BLaER1 (cell line): ENCODE measurements around the gene AMD1.
"Not testable (repeated sequence)": the region's sequence is repeated elsewhere in the genome, so short reads cannot be mapped to it uniquely, and the experiment has no call there.

Source experiments
- H3K27ac ChIP-seq: shearing (Covaris generic); formaldehyde crosslinking; 2 replicates; pipeline ENCODE4 v1.8.1; 2022
- H3K27me3 ChIP-seq: shearing (Covaris generic); formaldehyde crosslinking; 2 replicates; pipeline ENCODE4 v1.8.1; 2022
- H3K36me3 ChIP-seq: shearing (Covaris generic); formaldehyde crosslinking; 2 replicates; pipeline ENCODE4 v1.8.1; 2022
- H3K4me1 ChIP-seq: shearing (Covaris generic); formaldehyde crosslinking; 2 replicates; pipeline ENCODE4 v1.8.1; 2022
- H3K4me2 ChIP-seq: shearing (Covaris generic); formaldehyde crosslinking; 2 replicates; pipeline ENCODE4 v1.8.1; 2022
- H3K4me3 ChIP-seq: shearing (Covaris generic); formaldehyde crosslinking; 2 replicates; pipeline ENCODE4 v1.8.1; 2022
- H3K9ac ChIP-seq: shearing (Covaris generic); formaldehyde crosslinking; 2 replicates; pipeline ENCODE4 v1.8.1; 2022
- H3K9me3 ChIP-seq: shearing (Covaris generic); formaldehyde crosslinking; 2 replicates; pipeline ENCODE4 v1.8.1; 2022
- H4K20me1 ChIP-seq: shearing (Covaris generic); formaldehyde crosslinking; 2 replicates; pipeline ENCODE4 v1.8.1; 2022
- Cebpa-rat ChIP-seq: shearing (Covaris generic); IDR thresholded peaks from 2 replicates; pipeline ENCODE4 v1.8.1; 2022

The AMD1 gene

DNA sequence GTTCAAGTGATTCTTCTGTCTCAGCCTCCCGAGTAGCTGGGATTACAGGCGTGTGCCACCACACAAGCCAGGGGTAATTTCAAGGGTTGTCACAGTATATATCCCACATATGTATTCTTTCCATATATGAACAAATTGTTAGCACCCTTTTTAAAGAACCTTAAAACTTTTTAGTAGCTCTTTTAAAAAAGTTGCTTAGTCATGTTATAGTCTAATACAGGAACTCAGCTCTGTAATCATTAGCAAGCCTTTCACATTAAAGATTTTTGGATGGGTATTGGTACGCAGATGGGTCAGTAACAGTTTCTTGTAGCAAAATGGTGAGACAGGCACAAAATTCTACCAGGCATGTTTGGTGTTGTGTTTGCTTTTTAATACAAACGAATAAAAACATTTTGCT, 10.9 kb downstream of the AMD1 start:
- Histone ChIP-seq H3K4me1 (peaks cover 54% of the 10 kb centered on the region), H3K4me3 (no peak overlapping the region), H3K27ac (no peak overlapping the region), H4K20me1 (peaks cover 100% of the 10 kb centered on the region), H3K9me3 (no peaks in the 10 kb centered on the region; the same call in 1 of the 2 replicates), H3K9ac (no peak overlapping the region), H3K36me3 (peaks cover 48% of the 10 kb centered on the region), H3K4me2 (no peak overlapping the region), H3K27me3 (no peaks in the 10 kb centered on the region)
- no peak for TF ChIP-seq Cebpa-rat

DNA sequence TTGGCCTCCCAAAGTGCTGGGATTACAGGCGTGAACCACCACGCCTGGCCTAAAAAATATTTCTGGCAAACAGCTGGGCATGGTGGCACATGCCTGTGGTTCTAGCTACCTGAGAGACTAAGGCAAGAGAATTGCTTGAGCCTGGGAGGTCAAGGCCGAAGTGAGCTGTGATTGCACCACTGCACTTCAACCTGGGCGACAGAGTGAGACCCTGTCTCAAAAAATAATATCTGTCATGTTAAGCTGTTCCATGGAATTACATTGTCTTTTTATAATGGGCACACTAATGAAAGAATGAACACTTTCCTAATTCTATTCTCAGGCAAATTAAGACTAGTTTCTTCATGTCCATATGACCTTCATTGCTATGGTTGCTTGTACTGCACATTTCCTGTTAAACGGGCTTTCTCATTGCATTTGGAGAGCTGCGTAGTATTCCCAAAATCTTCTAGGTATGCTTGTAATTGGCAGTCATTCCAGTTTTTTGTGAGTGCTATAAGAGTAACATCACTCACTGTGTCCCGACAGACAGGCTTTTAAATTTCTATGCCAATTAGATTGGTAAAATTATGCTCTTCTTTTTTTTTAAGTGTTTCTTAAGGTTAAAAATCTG, 12.1 kb downstream of the AMD1 start:
- H3K4me2 ChIP-seq, result no peak overlapping the region
- H4K20me1 ChIP-seq, result peaks cover 100% of the 10 kb centered on the region
- H3K27me3 ChIP-seq, result no peaks in the 10 kb centered on the region
- no peak overlapping the region for H3K4me3 ChIP-seq
- H3K4me1 ChIP-seq, result peaks cover 43% of the 10 kb centered on the region
- H3K36me3 ChIP-seq, result peaks cover 60% of the 10 kb centered on the region
- H3K27ac ChIP-seq, result no peak overlapping the region
- H3K9ac ChIP-seq, result no peak overlapping the region
- TF ChIP-seq Cebpa-rat, result no peak
- no peaks in the 10 kb centered on the region; the same call in 1 of the 2 replicates for H3K9me3 ChIP-seq

DNA sequence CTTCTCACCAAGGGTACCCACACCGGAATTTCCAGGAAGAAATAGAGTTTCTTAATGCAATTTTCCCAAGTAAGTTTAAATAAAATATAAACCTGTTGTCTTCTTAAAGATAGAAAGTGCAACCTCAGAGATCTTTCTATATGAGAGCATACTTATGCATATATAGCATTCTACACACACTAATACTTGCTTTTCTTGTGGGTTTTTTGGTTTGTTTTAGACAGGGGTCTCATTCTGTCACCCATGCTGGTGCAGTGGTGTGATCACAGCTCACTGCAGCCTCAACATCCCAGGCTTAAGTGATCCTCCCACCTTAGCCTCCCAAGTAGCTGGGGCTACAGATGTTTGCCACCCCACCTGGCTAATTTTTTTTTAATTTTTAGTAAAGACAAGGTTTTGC, 15.7 kb downstream of the AMD1 start:
- Histone ChIP-seq H3K36me3 (peaks cover 93% of the 10 kb centered on the region), H3K4me3 (no peak overlapping the region), H3K9me3 (no peaks in the 10 kb centered on the region; the same call in 1 of the 2 replicates), H3K4me1 (0 out of 2 replicates have a peak, but pooled peaks cover 7% of the 10 kb centered on the region), H3K27me3 (no peaks in the 10 kb centered on the region), H3K4me2 (no peak overlapping the region), H3K9ac (no peak overlapping the region), H3K27ac (no peak overlapping the region), H4K20me1 (peaks cover 93% of the 10 kb centered on the region)
- no peak for TF ChIP-seq Cebpa-rat

DNA sequence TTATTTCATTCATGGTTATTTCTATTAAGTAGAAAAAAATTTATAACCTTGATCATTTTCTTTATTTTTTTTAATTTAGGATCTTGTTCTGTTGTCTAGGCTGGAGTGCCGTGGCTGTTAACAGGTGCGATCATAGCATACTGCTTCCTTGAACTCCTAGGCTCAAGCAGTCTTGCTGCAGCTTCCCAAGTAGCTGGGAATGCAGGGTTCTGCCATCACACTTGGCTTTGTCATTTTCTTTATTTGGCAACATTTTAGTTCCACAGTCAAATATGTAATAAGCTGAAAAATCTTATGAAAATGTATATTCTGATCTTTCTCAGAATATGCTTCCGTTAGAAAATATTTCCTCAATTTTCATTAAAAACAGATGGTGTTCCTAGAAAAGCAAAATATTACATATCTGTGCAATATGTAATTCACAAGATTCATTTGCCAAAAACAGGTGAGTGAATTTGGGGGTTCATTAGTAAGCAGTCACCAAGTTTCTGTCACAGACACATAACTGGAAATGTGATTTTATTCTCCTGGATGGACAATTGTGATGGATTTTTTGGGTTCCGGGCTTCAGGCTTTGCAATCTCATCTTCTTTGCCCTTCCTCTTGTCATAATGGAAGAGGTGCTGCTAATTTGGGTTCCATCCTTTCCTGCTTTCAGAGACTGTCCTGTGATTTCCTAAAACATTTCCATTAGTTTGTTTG, 21.5 kb downstream of the AMD1 start:
- TF ChIP-seq Cebpa-rat, result no peak
- Histone ChIP-seq H3K36me3 (peaks cover 95% of the 10 kb centered on the region), H3K4me1 (no peaks in the 10 kb centered on the region), H3K9me3 (0 out of 2 replicates have a peak, but pooled peaks cover 4% of the 10 kb centered on the region), H3K9ac (no peak overlapping the region), H3K27ac (no peak overlapping the region), H4K20me1 (peaks cover 36% of the 10 kb centered on the region), H3K4me3 (no peak overlapping the region), H3K4me2 (no peak overlapping the region), H3K27me3 (no peaks in the 10 kb centered on the region)

DNA sequence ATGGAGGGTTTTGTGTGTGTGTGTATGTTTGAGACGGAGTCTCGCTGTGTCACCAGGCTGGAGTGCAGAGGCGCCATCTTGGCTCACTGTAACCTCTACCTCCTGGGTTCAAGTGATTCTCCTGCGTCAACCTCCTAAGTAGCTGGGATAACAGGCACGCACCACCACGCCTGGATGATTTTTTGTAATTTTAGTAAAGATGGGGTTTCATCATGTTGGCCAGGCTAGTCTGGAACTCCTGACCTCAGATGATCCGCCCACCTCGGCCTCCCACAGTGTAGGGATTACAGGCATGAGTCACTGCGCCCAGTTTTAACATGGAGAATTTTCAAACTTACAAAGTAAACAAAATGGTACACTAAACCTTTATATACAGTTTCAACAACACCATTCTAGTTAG, 22.8 kb downstream of the AMD1 start:
- no peak overlapping the region for H3K4me3 ChIP-seq
- H4K20me1 ChIP-seq, result peaks cover 22% of the 10 kb centered on the region
- 0 out of 2 replicates have a peak, but pooled peaks cover 4% of the 10 kb centered on the region for H3K9me3 ChIP-seq
- H3K27me3 ChIP-seq, result no peaks in the 10 kb centered on the region
- H3K27ac ChIP-seq, result no peak overlapping the region
- TF ChIP-seq Cebpa-rat, result no peak
- peaks cover 92% of the 10 kb centered on the region for H3K36me3 ChIP-seq
- H3K4me1 ChIP-seq, result no peaks in the 10 kb centered on the region
- H3K4me2 ChIP-seq, result no peak overlapping the region
- H3K9ac ChIP-seq, result no peak overlapping the region

DNA sequence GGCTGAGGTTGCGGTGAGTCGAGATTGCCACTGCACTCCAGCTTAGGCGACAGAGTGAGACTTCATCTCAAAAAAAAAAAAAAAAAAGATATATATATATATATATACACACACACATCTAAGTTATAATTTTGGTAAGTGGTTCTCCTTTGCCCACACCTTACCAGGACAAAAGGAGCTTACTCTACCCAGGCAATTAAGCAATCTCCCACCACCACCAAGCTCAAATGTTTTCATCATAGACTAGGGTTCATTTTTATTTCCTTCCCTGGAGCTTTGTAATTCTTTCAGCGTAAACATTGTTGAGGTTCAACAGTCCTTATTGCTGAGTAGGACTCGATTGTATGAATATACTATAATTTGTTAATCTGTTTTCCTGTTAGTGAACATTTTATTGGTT, 23.5 kb downstream of the AMD1 start:
- H3K36me3 ChIP-seq, result peaks cover 92% of the 10 kb centered on the region
- H3K27ac ChIP-seq, result no peak overlapping the region
- TF ChIP-seq Cebpa-rat, result no peak
- no peak overlapping the region for H3K4me3 ChIP-seq
- no peaks in the 10 kb centered on the region for H3K4me1 ChIP-seq
- H3K27me3 ChIP-seq, result no peaks in the 10 kb centered on the region
- peaks cover 15% of the 10 kb centered on the region; the same call in 1 of the 2 replicates for H4K20me1 ChIP-seq
- H3K9me3 ChIP-seq, result peaks cover 9% of the 10 kb centered on the region; the same call in 1 of the 2 replicates
- no peak overlapping the region for H3K9ac ChIP-seq
- no peak overlapping the region for H3K4me2 ChIP-seq

DNA sequence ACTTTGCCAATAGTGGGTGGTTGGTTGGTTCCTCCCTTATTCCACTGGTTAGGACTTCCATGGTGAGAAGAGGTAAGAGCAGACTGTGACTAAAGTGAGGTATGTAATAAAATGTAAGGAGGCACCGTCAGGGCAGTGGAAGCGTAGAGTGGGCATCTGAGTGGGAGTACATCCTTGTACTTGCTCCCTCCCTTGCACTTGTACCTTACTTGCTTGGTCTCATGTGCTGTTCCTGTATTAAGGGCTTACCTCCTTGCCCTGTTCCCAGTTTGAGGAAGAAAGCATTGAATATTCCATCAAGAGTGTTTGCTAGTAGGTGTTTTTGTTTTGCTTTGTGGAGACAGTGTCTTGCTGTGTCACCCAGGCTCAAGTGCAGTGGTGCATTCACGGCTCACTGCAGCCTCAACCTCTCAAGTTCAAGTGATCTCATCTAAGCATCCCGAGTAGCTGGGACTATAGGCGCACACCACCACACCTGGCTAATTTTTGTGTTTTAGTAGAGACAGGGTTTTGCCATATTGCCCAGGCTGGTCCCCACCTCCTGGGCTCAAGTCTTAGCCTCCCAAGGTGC, 25.5 kb downstream of the AMD1 start:
- H3K27me3 ChIP-seq, result no peaks in the 10 kb centered on the region
- peaks cover 29% of the 10 kb centered on the region for H3K9me3 ChIP-seq
- H3K4me3 ChIP-seq, result no peak overlapping the region
- no peak for TF ChIP-seq Cebpa-rat
- H3K4me1 ChIP-seq, result no peaks in the 10 kb centered on the region
- H3K36me3 ChIP-seq, result peaks cover 87% of the 10 kb centered on the region
- no peak overlapping the region for H3K4me2 ChIP-seq
- no peaks in the 10 kb centered on the region for H4K20me1 ChIP-seq
- H3K27ac ChIP-seq, result no peak overlapping the region
- H3K9ac ChIP-seq, result no peak overlapping the region

DNA sequence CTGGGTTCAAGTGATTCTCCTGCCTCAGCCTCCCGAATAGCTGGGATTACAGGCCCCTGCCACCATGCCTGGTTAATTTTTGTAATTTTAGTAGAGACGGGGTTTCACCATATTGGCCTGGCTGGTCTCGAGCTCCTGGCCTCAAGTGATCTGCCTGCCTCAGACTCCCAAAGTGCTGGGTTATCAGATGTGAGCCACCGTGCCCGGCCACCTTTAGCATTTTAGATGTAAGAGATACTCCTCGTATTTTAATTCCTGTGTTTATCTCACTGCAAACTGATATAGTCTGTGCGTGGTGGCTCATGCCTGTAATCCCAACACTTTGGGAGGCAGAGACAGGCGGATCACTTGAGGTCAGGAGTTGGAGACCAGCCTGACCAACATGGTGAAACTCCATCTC, 27.0 kb downstream of the AMD1 start:
- not testable (repeated sequence) for H3K27me3 ChIP-seq, H3K27ac ChIP-seq, H4K20me1 ChIP-seq, H3K4me1 ChIP-seq, H3K9ac ChIP-seq, H3K4me2 ChIP-seq, H3K4me3 ChIP-seq
- Histone ChIP-seq H3K36me3 (peaks cover 73% of the 10 kb centered on the region), H3K9me3 (peaks cover 36% of the 10 kb centered on the region)

DNA sequence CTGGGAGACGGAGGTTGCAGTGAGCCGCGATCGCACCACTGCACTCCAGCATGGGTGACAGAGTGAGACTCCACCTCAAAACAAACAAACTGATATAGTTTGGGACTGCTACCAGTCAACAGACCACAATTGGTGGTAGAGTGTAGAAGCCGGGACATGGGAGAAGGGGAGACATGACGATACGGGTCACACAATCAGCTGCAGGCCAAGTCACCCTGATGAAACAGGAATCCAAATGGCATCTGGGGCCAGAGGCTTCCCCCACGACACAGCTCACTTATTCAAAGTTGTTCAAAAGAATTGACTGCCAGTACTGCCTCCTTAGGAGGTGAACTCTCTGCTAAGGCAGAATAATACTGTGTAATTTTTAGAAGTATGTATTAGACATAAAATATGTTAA, 27.5 kb downstream of the AMD1 start:
- TF ChIP-seq Cebpa-rat, result no peak
- Histone ChIP-seq H3K4me1 (no peaks in the 10 kb centered on the region), H3K27ac (no peak overlapping the region), H4K20me1 (no peaks in the 10 kb centered on the region), H3K9ac (no peak overlapping the region), H3K4me3 (no peak overlapping the region), H3K9me3 (peaks cover 36% of the 10 kb centered on the region), H3K36me3 (peaks cover 68% of the 10 kb centered on the region), H3K27me3 (no peaks in the 10 kb centered on the region), H3K4me2 (no peak overlapping the region)

DNA sequence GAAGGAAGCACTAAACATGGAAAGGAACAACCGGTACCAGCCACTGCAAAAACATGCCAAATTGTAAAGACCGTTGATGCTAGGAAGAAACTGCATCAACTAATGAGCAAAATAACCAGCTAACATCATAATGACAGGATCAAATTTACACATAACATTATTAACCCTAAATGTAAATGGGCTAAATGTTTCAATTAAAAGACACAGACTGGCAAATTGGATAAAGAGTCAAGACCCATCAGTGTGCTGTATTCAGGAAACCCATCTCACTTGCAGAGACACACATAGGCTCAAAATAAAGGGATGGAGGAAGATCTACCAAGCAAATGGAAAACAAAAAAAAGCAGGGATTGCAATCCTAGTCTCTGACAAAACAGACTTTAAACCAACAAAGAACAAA, 31.7 kb downstream of the AMD1 start:
- Histone ChIP-seq H3K36me3 (peaks cover 33% of the 10 kb centered on the region), H3K9me3 (peaks cover 47% of the 10 kb centered on the region)
- not testable (repeated sequence) for H3K4me3 ChIP-seq, H3K27me3 ChIP-seq, H3K9ac ChIP-seq, H3K4me2 ChIP-seq, H3K27ac ChIP-seq, H3K4me1 ChIP-seq, H4K20me1 ChIP-seq
